ENCODE data around the gene ZNF20.

The ZNF20 gene

DNA sequence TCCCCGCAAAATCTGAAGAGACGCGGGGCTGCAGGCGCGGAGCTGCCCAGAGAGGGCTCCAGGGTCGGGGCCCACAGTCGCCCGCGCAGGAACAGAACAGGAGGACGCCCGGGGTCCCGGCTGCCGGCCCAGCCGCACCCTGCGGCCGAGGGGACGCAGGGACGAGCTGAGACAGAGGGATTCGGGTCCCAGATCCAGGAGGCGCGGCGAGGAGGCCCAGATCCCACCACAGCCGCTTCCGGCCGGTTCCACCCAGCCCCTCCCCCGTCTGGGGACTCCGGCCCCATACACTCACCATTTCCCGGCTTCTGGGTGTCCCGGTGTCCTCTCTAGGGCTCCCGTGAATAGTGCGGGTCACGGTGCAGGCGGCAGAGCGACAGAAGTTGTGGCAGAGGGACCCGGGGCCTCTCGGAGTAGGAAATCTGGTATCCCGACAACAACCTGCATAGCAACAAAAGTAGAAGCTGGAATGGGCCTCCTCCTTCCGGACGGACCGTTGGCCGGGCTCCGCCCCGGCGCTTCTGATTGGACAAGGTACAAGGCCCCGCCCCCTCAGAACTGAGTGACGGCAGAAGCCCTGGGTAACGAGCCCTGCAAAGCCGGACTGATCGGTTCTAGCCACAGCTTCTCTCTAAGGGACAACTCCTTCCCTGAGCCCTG, at the start of gene ZNF20:
Gene ZNF20, minus strand, starts transcription at position 466 of the 660 bp plus-strand sequence. Its CDS starts 168 bp downstream, at position 298.
- peak; percentile 91 for DNase-seq (ENCODE audit: low spot score)

DNA sequence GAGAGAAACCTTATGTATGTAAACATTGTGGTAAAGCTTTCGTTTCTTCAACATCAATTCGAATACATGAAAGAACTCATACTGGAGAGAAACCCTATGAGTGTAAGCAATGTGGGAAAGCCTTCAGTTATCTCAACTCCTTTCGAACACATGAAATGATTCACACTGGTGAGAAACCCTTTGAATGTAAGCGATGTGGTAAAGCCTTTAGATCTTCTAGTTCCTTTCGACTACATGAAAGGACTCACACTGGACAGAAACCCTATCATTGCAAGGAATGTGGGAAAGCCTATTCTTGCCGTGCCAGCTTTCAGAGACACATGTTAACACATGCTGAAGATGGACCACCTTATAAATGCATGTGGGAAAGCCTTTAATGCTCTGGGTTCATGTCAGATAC, 47.5 kb upstream of the ZNF20 start:
- DNase-seq (ENCODE audit: low spot score) = no peak

DNA sequence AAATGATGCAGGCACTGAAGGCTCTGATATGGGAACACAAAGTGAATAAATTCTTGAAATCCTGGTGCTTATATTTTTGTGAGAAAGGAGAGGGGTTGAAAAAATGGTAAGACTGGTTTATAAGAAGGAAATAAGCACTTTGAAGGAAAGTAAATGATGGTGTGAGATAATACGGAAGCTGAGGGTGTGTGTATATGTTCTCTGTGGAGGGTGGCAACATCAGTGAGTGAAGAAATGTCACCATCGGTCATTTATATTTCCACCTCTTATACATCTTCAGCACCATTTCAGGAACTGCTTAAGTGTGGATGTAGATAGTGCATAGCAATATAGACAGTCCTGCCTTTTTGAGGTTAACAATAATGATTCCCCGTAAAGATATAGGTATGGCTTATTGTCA, 40.2 kb upstream of the ZNF20 start:
- DNase-seq (ENCODE audit: low spot score) = no peak

DNA sequence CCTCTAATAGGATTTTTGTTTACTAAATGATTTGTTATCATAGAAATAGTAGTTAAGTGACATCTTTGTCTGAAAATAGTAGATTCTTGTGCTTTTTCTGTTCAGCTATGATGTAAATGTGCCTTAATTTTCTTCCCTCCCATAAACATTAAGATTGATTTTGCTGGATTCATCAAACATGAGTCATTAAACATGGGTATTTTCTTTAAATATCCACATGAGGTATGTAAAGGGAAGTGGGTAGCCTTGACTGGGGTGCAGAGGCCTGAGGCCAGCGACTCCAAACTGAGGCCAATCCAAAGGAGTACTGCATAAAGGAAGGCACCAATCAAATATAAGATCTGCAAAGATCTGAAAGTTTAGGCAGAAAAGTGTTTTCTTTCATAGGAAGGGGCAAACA, 26.5 kb upstream of the ZNF20 start:
- no peak for DNase-seq (ENCODE audit: low spot score)

DNA sequence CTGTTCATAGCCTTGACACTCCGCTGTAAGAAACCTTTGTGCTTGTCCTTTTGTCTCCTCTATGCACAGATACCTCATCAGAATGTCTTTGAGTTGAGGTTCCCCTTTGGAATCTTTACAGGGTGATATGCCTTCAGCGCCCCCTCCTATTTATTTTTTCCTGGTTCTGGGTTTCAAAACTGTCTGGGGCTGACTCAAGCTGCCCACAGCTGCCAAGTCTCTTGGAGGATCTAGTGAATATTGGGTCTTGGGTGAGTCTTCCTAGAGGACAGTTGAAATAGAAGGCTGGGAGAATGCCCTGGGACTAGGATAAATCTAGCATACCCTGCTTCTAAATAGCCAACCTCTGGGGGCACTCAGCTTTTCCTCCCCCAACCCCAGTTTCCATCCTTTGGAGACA, 23.7 kb upstream of the ZNF20 start:
- no peak for DNase-seq (ENCODE audit: low spot score)

DNA sequence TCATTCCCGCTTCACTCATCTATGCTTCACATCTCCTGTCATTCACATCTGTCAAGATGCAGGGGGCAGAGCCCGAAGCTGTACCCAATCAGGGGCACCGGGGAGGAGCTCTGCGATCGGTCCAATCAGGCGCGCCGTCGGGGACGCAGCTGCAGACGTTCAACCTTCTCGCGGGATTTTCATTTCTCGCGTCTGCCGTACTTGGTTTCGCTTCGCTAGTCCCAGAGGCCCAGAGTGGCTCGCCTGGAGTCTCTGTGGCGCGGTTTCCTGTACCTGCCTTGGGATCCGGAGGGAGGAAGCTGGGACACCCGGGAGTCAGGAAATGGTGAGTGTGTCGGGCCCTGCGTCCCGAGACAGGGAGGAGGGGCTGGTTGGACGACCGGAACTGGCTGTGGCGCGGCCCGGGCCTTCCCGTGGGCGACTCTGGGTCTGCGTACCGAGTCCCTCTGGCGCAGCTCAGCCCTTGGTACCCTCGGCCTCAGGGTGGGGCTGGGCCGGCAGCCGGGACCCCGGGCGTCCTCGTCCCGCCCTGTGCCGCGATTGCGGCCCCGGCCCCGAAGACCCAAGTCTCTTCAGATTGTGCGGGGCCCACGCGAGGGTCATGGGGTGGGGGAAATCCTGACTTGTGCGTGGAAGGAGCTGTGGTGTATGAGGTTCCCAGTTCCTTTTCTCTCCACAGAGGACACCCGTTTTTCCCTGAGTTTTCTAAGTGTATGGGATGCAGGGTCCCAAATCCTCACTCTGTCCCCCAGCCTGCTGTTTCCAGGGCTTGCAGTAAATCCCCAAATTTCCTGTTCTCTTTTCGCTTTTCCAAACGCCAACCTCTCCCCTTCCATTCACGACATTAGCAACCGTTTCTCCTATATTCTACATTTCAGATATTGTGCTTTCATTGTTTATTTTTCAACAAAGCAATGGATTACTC, 23.0 kb upstream of the ZNF20 start, which contains the start of gene ZNF136:
Gene ZNF136, plus strand, starts transcription at position 215 of the 925 bp plus-strand sequence. Its CDS starts 108 bp downstream, at position 323.
- DNase-seq (ENCODE audit: low spot score) = peak; percentile 94

DNA sequence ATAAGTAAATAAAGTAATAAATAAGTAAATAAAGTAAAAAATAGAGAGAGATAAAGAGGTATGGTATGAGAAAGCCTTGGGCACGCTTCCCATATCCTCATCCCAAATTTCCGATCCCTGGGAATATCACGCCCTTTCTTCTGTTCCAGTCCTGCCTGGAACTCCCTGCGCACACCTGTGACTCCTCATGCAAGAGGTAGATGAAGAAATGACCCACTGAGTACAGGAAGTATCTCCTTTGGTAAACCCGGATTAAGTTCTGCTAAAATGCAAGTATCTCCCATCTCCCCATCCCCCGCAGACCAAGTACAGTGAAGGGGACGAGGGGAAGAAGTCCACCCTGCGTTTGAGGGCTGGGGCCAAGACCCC, 22.3 kb upstream of the ZNF20 start:
- DNase-seq (ENCODE audit: low spot score) = no peak

DNA sequence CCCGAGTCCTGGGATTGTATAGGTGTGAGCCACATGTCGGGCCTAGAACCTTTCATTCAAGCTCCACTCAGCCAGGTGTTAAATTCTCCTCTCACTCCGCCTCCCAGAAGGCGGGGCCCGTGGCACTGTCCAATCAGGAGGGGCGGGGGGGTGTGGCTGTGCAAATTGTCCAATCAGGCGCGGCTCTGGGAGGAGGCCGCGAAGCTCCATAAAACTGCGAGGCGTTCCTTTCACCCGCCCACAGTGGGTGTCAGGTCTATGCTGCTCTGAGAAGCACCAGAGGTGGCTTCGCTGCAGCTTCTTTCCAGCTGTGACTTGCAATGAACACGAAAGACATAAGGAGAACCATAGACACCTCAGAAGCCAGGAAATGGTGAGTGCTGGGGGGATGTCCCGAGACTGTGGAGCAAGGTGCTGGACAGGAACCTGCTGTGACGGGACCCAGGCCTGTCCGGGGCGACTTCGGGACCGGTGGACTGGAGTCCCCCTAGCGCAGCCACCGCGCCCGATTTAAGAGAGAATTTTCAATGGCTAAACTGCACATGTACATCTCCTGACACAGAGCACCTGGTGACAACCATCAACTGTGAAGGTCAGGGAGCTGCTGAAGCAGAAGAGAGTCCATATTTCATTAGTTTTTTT, 19.7 kb upstream of the ZNF20 start:
- DNase-seq (ENCODE audit: low spot score) = no peak

DNA sequence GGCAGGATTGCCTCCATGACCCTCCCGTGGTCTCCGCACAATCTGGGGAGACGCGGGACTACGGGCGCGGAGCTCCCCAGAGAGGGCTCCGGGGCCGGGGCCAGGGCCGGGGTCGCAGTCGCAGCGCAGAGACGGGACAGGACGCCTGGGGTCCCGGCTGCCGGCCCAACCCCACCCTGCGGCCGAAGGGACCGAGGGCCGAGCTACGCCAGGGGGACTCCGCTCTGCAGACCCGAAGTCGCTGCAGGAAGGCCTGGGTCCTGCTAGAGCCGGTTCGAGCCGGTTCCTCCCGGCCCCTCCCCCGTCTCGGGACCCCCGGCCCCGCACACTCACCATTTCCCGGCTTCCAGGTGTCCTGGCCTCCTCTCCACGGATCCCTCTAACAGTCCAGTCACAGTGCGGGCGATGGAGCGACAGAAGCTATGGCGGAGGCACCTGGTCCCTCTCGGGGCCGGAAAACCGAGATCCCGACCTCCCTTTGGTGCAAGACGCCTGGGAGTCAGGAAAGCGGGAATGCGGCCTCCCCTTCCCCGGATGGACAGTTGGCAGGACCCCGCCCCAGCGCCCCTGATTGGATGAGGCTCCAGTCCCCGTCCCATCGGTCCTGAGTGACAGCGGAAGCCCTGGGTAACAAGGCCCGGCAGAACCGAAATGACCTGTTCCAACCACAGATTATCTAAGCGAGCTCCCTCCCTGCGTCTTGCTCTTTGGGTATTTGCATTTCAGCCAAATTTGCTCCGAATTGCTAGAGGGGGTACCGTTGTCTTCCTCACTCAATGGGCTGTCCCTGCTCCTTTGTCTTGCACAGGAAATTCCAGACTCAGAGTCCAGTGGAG, 16.3 kb upstream of the ZNF20 start, which contains the start of gene ZNF625:
Gene ZNF625, minus strand, starts transcription at position 512 of the 836 bp plus-strand sequence. Its CDS starts 176 bp downstream, at position 336.
- peak; percentile 16 for DNase-seq (ENCODE audit: low spot score)

DNA sequence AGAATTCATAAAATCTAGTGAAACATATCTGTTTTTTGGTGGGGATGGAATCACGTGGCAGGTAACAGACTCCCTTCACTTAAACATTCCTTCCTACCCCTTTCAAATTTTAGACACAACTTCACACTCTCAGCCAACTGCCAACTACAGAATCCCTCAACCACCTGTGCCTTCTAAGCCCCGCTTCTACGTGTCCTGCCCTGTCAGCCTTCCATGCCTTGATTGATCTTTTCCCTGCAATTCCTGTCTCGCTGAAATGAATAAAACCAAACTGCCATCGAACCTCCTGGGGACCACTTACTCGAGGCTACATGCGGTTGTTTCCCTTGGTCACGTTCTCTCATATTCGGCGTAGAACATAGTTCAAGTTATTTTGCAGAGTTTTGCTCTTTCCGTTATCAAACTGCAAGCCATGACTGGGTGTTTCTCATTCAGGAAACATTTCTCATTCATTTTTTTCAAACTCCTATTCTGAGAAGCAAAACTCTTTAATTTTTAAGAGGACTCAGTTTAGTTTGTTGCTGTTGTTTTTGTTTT, 15.2 kb upstream of the ZNF20 start:
- no peak for DNase-seq (ENCODE audit: low spot score)

DNA sequence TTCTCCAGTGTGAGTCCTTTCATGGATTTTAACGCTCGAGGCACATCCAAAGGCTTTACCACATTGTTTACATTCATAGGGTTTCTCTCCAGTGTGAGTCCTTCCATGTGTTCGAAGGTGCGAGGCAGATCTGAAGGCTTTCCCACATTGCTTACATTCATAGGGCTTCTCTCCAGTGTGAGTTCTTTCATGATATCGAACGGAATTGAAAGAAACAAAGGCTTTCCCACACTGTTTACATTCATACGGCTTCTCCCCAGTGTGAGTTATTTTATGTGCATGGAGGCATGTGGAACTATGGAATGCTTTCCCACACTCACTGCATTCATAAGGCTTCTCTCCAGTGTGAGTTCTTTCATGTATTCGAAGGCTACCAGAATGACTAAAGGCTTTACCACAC, 5.2 kb upstream of the ZNF20 start:
- no peak for DNase-seq (ENCODE audit: low spot score)

DNA sequence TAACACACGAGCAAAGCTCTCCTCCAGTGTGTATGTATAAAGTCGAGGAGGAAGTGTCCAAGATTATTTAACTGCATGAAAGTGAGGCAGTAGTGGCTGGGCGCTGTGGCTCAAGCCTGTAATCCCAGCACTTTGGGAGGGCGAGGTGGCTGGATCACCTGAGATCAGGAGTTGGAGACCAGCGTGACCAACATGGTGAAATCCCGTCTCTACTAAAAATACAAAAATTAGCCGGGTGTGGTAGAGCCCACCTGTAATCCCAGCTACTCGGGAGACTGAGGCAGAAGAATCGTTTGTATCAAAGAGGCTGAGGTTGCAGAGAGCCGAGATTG, 1.2 kb upstream of the ZNF20 start:
- DNase-seq (ENCODE audit: low spot score) = no peak

DNA sequence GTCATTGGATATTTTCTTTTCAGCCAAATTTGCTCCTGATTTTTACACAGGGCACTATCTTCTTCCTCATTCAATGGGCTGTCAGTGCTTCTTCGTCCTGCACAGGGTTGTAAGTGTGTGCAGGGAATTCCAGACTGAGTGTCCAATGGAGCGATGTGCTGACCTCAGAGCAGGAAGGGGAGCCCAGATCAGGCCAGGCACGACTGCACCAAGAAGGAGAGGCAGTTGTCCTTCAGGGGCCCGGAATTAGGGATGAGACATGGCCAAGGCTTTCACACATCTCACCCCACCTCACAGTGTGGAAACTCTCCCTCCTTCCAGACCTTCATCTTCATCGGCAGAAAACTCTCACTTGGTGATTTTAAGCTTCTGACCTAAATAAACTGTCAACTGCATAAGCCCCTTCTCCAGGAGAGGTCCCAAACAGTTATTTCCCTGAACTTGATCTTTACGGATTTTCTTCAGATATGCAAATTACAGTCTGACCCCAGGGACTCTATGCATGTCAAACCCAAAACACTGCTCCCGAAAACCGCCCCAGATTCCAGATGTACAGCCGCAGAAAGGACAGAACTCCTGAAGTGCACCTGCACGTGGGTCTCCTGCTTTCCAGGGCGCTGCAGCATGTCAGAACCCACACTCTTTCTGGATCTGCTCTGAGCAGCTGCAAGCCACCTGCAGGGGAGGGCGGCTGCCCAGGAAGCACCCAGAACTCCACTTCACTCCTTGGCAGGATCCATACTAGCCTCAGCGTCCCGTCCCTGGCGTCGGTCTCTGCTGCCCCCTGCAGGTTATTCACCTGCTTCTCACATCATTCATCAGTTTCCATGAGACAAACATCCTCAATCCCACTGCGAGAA, 625 bp upstream of the ZNF20 start:
- peak; percentile 87 for DNase-seq (ENCODE audit: low spot score)

DNA sequence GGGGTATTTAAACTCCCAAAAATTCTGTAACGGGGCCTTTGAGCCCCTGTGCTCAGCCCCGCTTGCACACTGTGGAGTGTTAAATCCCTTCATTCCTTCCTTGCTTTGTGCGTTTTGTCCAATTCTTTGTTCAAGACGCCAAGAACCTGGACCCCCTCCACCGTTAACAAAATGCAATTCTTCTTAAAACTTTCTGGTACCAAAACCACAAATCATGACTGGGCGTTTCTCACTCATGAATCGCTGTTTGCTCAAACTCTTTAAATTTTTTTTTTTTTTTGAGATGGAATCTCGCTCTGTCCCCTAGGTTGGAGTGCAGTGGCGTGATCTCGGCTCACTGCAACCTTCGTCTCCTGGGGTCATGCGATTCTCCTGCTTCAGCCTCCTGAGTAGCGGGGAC, 881 bp downstream of the ZNF20 start:
- DNase-seq (ENCODE audit: low spot score) = no peak

DNA sequence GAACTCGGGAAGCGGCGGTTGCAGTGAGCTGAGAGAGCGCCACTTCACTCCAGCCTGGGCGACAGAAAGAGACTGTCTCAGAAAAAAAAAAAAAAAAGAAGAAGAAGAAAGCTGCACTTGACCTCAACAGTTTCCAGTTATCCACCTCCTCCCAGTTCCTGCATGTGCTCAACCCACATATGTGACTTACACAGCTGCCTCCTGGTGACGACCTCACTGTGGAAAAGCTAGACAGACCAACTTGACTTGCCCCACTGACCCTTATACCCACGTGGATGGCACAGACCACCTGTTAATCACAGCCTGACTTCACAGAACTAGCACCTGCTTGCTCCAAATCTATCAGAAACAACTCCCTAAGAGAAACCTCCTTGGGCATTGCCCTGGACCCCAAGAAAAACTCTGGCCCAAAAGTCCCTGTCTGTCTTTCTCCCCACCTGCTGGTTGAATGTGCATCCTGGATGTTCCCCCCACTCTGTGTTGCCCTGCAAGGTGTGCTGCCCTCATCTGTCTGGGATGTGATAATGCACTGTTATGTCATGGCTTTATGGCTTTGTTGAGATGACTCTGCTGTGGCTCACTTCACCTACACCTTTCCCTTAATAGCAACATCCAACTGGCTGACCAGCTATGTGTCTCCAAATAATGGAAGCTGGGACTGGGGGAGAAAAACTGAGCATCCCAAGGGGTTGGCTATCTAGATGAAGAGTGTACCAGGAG, 2.8 kb downstream of the ZNF20 start:
- peak; percentile 44 for DNase-seq (ENCODE audit: low spot score)

DNA sequence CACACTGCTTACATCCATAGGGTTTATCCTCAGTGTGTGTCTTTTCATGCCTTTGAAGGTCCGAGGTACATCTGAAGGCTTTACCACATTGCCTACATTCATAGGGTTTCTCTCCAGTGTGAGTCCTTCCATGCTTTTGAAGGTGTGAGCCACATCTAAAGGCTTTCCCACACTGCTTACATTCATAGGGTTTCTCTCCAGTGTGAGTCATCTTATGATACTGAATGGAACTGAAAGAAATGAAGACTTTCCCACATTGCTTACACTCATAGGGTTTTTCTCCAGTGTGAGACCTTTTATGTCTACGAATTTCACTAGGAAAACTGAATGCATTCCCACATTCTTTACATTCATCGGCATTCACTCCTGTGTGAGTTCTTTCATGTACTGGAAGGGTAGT, 7.1 kb downstream of the ZNF20 start:
- DNase-seq (ENCODE audit: low spot score) = no peak

DNA sequence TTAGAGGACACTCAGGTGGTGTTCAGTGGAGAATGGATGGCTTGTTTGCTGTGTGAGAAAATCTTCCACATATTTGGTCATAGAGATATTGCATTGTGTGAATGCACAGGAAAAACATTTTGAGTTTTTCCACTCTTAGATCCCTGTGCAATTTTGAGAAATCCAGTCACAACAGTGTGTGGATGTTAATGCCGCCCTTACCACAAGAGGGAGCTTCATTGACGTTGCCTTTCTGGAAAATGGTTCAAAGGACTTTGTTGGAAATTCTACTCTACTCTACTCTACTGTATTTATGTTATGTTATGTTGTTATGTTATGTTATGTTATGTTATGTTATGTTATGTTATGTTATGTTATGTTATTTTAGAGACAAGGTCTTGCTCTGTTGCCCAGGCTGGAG, 13.4 kb downstream of the ZNF20 start:
- DNase-seq (ENCODE audit: low spot score) = peak; percentile 15

DNA sequence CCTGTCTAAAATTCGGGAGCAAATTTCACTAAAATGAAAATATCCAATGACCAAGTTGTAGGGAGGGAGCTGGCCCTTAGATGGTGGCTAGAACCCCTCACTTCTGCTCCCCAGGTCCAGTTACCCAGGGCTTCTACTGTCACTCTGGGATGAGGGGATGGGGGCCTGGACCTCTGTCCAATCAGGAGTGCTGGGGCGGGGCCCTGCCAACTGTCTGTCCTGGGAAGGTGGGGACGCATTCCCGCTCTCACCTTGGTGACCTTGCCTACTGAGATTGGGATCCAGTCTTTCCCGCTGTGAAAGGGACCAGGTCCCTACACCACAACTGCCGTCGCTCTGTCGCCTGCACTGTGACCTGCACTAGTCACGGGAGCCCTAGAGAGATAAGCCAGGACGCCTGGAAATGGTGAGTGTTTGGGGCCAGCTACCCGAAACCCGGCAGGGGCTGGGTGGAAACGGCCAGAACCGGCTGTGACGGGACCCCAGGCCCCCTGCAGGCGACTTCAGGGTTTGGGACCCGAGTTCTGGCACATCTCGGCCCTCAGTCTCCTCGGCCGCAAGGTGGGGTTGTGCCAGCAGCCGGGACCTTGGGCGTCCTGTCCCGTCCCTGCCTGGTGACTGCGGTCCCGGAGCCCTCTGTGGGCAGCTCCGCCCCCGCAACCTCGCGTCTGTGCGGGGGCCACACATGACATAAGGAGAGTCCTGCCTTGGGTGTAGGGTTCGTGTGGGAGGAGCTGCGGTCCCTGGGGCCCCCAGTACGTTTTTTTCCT, 22.8 kb downstream of the ZNF20 start:
- no peak for DNase-seq (ENCODE audit: low spot score)

DNA sequence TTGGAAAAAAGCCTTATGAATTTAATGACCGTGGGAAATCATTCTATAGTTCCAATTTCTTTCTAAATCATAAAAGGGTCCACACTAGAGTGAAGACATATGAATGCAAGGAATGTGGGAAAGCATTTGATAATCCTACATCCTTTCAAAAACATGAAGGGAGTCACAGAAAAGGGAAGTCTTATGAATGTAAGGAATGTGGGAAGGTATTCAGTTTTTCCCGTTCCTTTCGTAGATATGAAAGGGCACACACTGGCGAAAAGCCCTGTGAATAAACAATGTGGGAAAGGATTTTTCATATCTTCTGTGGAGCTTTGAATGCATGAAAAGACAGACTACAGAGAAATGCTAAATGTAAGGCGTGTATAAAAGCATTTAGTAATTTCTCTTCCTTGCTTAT, 27.0 kb downstream of the ZNF20 start:
- DNase-seq (ENCODE audit: low spot score) = no peak
